GM19372 (cell line): ENCODE data around the gene TFDP2.
"Not testable (repeated sequence)": the region's sequence is repeated elsewhere in the genome, so short reads cannot be mapped to it uniquely, and the experiment has no call there.

ENCODE experiments used
- ATAC-seq: cut with Tn5 transposase; IDR thresholded peaks from one replicate; pipeline ENCODE4 v1.9.1; 2021; ENCODE audit warnings: mild to moderate bottlenecking, low read depth, moderate library complexity; ENCODE audit not compliant: unreplicated experiment

The TFDP2 gene

DNA sequence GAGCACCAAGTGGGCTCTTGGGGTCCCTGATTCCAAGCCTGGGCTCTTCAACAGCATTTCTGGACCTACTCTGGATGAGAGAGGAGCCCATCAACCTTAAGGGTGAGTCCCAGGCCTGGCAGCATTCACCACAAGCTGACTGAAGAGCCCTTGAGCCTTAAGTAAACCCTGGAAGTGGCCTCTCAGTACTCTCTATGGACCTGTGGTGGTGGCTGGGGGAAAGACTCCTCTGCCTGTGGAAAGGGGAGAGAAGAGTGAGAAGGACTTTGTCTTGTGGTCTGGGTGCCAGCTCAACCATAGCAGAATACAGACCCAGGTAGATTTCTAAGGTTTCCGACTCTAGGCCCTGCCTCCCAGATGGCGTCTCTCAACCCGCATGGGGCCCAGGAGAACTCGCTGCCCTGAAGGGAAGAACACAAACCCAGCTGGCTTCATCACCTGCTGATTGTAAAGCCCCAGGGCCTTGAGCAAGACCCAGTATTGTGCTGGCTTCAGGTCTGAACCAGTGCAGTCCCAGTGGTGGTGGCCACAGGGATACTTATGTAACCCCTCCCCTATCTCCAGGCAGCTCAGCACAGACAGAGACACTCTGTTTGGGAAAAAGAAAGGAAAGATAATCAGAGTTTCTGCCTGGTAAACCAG is 71.4 kb downstream of the TFDP2 start:
- ATAC-seq = no peak

DNA sequence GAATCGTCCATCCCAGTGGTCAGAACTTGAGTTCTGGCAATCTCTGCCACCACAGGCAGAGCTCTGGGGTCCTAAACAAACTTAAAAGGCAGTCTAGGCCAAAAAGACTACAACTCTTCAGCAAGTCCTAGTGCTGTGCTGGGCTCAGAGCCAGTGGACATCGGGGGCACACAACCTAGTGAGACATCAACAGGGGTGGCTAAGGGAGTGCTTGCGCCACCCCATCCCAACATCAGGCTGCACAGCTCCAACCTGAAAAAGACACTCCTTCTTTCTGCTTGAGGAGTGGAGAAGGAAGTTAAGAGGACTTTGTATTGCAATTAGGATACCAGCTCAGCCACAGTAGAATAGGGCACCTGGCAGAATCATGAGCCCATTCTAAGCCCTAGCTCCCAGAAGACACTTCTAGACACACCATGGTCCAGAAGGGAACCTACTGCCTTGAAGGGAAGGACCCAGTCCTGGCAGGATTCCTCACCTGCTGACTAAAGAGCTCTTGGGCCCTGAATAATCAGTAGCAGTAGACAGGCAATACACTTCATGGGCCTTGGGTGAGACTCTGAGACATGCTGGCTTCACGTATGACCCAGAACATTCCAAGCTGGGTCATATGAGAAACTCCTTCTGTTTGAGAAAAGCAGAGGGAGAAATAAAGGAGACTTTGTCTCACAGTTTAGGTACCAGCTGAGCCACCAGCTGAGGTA is 72.0 kb downstream of the TFDP2 start:
- ATAC-seq = no peak

DNA sequence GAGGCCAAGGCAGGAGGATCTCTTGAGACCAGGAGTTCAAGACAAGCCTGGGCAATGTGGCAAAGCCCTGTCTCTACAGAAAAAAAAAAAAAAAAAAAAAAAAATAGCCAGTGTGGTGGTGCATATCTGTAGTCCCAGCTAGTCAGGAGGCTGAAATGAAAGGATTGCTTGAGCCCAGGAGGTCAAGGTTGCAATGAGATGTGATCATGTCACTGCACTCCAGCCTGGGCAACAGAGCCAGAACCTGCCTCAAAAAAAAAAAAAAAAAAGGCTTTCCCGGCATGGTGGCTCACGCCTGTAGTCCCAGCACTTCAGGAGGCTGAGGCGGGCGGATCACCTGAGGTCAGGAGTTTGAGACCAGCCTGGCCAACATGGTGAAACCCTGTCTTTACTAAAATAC is 73.7 kb downstream of the TFDP2 start:
- ATAC-seq = not testable (repeated sequence)

DNA sequence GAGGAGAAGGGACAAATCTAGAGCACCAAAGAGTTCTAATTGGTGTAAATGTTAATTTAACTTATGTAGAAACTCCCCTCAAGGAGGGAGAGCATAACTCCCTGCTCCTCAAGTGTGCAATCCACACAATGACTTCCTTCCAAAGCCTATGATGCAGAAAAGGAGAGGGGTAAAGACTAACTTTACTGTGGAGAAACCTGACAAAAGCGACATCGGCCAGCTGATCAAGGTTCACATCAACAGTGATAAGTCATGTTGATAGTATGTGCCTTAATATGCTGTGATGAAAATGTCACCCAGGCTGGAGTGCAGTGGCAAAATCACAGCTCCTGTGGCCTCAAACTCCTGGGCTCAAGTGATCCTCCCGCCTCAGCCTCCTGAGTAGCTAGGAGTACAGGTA is 76.5 kb downstream of the TFDP2 start:
- ATAC-seq = no peak

DNA sequence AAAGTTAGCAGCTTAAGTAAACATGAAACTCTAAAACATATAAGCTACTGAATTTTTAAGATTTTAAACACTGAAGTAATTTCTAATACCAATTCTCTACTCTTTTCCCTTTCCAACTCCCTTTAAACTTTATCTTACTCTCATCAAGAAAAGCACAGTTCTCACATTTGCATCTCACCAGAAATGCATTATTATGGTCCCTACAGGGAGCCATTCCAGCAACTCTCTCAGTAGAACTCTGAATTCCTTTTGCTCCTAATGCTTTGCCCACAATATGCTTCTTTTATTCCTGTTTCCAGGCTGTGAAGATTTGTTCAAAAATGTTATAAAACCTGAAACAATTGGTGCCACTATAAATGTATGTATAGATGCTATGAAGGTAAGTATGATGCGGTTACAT is 83.4 kb downstream of the TFDP2 start:
- no peak for ATAC-seq

DNA sequence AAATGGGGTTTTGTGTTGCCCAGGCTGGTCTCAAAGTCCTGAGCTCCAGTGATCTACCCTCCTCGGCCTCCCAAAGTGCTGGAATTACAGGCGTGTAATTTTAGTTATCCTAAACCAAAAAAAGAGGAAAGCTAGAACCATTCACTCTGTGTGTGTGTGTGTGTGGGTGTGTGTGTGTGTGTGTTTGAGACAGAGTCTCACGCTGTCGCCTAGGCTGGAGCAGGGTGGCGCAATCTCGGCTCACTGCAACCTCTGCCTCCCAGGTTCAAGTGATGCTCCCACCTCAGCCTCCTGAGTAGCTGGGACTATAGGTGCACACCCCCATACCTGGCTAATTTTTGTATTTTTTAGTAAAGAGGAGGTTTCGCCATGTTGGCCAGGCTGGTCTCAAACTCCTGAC is 84.0 kb downstream of the TFDP2 start:
- ATAC-seq = no peak

DNA sequence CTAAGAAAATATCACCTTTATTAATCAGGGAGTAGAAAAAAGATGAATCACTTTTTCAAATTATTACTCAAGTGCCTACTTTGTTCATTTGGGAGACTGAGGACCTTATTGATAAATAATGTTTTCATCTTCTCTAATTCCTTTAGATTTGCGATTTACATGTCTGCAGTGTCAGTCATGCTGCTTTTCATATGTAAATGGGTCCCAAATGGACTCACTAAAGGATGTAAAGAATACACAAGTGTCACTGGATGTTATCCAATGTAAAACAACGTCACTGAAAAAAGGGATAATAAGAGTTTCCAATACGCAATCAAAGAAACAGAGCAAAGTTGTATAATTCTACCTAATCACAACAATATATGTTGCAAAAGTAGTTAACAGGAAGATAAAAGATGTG is 84.9 kb downstream of the TFDP2 start:
- ATAC-seq = no peak

DNA sequence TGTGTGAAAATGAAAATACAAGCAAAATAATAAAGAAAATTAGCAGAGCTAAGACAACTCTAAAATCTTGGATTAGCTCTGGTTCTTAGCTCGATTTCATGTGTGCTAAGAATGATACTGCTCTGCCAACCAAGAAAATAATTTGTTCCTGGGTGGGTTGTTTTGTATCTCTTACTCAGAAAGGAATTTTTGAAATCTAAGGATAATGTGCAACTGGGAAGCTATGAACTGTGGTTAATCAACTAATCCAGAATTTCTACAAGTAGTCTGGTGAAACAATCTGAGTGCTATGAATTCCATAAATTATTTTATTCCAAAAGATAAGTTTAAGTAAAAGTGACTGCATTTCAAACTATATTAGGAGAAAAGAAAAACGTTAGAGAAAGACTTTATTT is 92.0 kb downstream of the TFDP2 start:
- ATAC-seq = no peak

DNA sequence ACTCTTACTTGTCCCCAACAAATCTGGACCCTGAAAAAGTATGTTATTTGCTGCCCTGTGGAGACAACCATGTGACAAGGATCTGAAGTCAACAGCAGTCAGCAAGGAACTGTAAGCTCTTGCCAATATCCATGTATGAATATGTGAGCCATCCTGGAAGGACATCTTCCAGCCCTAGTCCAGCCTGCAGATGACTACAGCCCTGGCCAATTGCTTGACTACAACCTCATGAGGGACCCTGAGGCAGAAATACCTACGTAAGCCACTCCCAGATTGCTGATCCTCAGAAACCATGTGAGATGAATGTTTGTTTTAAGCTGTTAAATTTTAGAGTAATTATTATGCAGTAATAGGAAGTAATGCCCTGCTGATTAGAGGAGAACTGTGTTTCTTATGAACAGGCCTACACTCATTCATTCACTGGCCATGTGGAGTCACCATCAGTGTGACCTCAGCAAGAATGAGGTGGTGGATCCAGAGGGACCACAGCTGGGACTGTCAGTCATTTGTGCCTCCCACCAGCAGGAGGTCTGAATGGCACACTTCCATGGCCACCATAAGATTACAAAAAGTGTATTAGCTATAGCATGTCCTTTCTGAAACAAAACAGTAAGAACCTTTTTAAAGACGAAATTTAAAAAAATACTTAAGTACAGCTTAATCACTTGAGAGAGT is 92.6 kb downstream of the TFDP2 start:
- no peak for ATAC-seq

DNA sequence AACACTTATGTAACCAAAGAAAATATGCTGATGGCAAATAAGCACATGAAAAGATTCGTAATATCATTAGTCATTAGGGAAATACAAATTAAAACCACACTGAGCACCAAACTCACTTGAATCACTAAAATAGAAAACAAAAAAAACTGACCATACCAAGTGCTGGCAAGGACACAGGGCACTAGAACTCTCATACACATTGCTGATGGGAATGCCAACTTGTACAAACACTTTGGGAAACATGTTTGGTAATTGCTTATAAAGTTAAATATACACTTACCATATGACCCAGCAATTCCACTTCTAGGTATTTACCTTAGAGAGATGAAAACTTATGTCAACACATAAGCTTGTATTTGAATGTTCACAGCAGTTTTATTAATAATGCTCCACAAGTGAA is 95.5 kb downstream of the TFDP2 start:
- no peak for ATAC-seq

DNA sequence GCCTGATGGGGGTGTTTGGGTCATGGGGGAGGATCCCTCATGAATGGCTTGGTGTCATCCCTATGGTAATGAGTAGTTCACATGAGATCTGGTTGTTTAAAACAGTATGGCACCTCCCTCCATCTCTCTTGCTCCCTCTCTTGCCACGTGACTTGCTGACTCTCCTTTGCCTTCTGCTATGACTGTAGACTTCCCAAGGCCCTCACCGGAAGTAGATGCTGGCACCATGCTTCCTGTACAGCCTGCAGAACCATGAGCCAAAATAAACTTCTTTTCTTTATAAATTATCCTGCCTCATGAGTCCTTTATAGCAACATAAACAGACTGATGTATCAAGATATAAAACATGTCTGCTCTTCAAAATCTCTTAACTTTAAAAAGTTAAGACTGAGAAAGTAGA is 96.1 kb downstream of the TFDP2 start:
- no peak for ATAC-seq

DNA sequence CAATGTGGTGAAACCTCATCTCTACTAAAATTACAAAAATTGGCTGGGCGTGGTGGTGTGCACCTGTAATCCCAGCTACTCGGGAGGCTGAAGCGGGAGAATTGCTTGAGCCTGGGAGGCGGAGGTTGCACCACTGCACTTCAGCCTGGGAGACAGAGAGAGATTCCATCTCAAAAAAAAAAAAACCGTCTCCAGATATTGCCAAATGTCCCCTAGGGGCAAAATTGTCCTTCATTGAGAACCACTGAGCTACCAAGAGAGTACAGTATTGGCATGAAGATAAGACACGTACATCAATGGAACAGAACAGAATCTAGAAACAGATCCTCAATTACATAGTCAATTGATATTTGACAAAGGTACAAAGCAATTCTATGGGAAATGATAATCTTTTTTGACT is 98.0 kb downstream of the TFDP2 start:
- no peak for ATAC-seq

DNA sequence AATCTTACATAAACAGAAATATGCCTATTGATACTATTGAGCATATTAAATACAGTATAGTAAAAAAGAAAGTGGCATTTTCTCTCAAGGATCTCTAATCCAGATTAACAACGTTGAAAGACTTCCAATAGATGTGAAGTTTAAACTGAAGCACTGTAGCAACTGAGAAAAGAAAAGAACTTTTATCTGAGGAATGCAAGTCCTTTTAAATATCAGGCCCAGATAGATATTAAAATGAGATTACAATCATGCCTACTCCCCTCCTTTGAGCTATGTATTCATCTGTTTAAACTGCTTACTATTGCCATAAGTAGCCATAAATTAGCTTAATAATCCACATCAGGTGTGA is 102.3 kb downstream of the TFDP2 start:
- no peak for ATAC-seq

DNA sequence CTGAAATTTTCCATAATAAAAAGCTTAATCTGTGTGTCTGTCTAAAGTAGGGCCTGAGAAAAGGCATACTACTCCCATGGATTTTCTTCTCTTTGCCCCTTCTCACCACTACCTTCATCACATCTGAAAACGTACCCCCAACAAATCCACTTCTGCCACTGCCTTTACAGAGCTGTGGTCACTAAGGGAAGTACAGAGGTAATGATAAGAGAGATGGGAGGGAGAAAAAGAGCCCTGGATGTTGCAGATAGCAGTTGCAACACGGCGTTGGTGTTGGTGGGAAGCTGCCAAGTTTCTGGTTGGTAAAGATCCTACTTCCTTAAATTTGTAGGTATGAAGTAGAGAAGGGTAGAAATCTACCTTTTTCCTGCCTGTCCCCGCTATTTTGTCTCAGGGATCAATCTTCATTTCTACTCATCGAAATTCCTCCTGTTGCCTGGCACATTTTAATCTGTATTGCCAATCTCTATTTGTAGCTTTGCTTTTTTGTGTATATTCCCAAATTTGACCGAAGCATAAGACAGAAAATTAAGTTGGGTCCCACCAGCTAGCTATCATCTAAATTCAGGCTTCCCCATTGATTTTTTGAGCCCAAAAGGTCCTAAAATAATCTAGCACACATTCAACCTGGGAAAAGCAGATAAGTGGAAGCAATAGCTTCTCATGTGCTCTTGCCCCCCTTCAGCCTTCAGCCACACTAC is 102.9 kb downstream of the TFDP2 start:
- no peak for ATAC-seq

DNA sequence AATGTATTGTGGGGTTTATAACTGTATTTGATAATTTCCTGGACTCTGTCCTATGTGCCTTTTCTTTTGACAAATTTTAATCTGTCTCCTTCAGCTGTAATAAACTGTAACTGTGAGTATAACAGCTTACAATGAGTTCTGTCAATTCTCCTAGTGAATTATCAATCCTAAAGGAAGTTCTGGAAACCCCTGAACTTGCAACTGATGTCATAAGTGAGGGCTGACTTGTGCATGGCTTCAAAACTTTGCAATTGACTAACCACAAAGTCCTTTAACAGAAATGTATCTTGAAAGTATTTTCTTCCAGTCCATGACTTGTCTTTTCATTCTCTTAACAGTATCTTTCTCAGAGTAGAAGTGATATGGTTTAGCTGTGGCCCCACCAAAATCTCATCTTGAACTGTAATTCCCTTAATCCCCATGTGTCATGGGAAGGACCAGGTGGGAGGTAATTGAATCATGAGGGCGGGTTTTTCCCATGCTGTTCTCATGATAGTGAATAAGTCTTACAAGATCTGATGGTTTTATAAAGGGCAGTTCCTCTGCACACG is 108.3 kb downstream of the TFDP2 start:
- no peak for ATAC-seq

DNA sequence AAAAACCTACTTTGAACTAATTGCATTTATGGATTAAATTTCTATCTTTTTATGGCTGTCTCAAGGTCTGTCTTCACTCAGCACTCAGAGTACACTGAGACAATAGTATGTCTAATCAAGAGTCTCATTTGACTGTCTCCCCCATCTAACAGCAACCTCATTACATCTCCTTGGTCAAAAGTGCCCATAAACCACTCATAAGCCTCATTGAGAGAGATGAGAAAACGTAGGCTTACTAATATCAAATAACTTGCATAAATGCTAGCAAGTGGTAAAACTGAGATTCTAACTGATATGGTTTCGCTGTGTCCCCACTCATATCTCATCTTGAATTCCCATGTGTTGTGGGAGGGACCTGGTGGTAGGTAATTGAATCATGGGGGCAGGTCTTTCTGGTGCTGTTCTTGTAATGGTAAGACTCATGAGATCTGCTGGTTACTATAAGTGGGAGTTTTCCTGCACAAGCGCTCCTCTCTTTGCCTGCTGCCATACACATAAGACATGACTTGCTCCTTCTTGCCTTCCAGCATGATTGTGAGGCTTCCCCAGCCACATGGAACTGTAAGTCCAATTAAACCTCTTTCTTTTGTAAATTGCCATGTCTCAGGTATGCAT is 113.9 kb downstream of the TFDP2 start:
- ATAC-seq = no peak

DNA sequence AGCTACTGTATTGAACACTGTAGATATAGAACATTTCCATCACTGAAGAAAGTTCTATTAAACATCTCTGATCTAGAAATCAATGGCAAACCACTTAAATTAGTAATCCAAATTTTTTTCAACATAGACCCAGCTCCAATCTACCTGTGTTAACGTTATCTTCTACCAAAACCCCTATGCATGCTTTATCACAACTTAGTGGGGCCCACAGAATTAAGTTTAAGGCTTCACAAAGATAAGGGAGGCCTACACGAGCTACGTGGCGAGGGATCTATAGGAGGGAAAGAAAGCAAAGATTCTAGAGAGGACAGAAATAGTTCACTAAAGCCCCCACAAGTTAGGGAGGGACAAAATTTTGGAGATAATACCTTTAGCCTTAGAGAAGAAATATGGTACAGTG is 116.1 kb downstream of the TFDP2 start:
- ATAC-seq = no peak

DNA sequence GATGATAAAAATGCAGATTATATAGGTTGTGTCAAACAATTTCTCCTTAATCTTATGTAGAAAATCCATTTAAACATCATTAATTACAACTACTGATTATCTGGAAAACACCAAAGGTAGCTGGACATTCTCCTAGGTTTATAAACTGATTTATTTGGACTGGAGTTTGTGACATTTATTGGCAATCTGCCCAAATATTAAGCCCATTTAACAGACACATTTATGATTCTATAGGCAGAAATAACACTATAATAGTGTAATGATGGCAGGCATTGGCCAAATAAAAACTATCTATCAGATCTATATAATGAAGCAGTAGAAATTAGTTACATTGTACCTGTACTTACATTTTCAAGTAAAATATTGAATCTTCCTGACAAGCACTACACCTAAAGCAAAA is 117.8 kb downstream of the TFDP2 start:
- ATAC-seq = no peak

DNA sequence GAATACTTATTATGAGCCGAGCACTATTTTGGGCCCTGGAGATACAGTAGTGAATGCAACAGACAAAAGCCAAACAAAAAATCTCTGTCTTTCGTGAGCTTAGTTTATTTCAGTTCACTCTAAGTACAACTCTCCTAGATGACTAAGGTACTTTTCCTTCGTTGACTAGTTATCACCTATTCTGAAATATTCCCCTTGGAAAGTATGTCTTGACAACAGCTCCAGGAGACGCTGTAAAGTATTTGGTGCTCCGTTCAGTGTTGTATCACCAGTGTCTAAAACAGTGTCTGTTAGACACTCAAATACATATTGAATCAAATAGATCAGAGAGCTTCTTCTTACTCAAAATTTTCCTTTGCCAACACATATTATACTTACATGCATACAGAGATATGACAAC is 119.6 kb downstream of the TFDP2 start:
- no peak for ATAC-seq

DNA sequence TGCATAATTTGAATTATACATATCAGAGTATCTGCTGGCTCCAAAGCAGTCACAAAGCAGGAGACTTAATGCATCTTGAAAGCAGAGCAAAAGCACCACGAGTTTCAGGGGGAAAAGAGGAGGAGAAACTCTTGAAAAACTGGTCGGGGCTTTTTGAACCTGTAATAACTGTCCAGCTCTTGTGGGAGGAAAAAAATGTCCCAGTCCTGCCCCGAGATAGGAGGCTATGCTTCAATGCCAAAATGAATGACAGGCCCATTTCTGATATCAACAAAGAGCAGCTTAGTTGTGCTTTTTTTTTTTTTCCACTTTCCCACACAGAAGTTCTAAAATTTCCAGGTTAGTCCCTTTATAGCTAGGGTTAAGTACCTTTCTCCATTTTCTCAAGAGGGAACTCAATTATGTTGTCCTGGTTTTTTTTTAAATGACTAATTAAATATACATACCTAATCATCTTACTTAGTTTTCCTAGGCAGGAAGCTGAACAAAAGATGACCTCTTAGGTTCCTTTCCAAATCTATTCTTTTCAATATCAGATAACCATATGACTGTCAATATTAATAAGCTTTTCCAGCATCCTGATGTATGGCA is 120.2 kb downstream of the TFDP2 start:
- no peak for ATAC-seq
